Fibroblast of skin of left biceps (primary cell): ENCODE measurements around the gene KCNA10.
"Not testable (repeated sequence)": the region's sequence is repeated elsewhere in the genome, so short reads cannot be mapped to it uniquely, and the experiment has no call there.

Experiments used
- DNase-seq, 2 experiments: peaks; one replicate each; pipeline ENCODE4 v3.0.0-alpha.2; 2013; ENCODE audit warnings: low read depth in 2 of 2

KCNA10 gene

GRCh38 chr1:110535985-110536384 is 17.0 kb upstream of the KCNA10 start:
- no peak for DNase-seq

- no peak for DNase-seq
Observed at GRCh38 chr1:110533230-110533629, 14.3 kb upstream of the KCNA10 start.

GRCh38 chr1:110529011-110529410 is 10.0 kb upstream of the KCNA10 start:
- DNase-seq, result no peak

- no peak for DNase-seq
Observed at GRCh38 chr1:110526201-110526780, 7.3 kb upstream of the KCNA10 start.

- no peak for DNase-seq
Observed at GRCh38 chr1:110525249-110525595, 6.2 kb upstream of the KCNA10 start.

- no peak for DNase-seq
Observed at GRCh38 chr1:110524311-110525248, 5.6 kb upstream of the KCNA10 start.

- no peak for DNase-seq
Observed at GRCh38 chr1:110523011-110523410, 4.0 kb upstream of the KCNA10 start.

GRCh38 chr1:110522560-110522959 is 3.6 kb upstream of the KCNA10 start:
- DNase-seq, result no peak

- DNase-seq, result no peak
Observed at GRCh38 chr1:110520827-110521226, 1.9 kb upstream of the KCNA10 start.

GRCh38 chr1:110515891-110516290 is 3.1 kb downstream of the KCNA10 start:
- DNase-seq, result no peak

- DNase-seq, result no peak
Observed at GRCh38 chr1:110515041-110515440, 3.9 kb downstream of the KCNA10 start.

- no peak for DNase-seq
Observed at GRCh38 chr1:110513511-110513910, 5.5 kb downstream of the KCNA10 start.

- no peak for DNase-seq
Observed at GRCh38 chr1:110511436-110511835, 7.5 kb downstream of the KCNA10 start.

- DNase-seq, result not testable (repeated sequence)
Observed at GRCh38 chr1:110510921-110511320, 8.1 kb downstream of the KCNA10 start.

GRCh38 chr1:110509655-110510054 is 9.3 kb downstream of the KCNA10 start:
- no peak for DNase-seq

GRCh38 chr1:110508028-110508940 is 10.7 kb downstream of the KCNA10 start:
- no peak for DNase-seq

- DNase-seq, result no peak
Observed at GRCh38 chr1:110506541-110506940, 12.4 kb downstream of the KCNA10 start.

- DNase-seq, result no peak
Observed at GRCh38 chr1:110505596-110505995, 13.4 kb downstream of the KCNA10 start.

- DNase-seq, result no peak
Observed at GRCh38 chr1:110504226-110504625, 14.7 kb downstream of the KCNA10 start.

- DNase-seq, result no peak
Observed at GRCh38 chr1:110503471-110503870, 15.5 kb downstream of the KCNA10 start.

- DNase-seq, result no peak
Observed at GRCh38 chr1:110502402-110503151, 16.4 kb downstream of the KCNA10 start.
